Esophagus (tissue), 2 donors: ENCODE data around the gene DISC1. TPM values are rescaled to one million over a fixed set of nuclear protein-coding genes. Genes with fewer than 3 reads are reported as not detected.

Experiments used
- H3K27ac ChIP-seq, 2 donors: one replicate each; pipeline ENCODE4 v1.5.1; 2013; ENCODE audit warnings: low read depth in 2 of 2, mild to moderate bottlenecking in 2 of 2, inconsistent platforms in 1 of 2, low read length in 1 of 2, moderate library complexity in 1 of 2
- H3K27me3 ChIP-seq, 2 donors: one replicate each; pipeline ENCODE4 v1.6.1; 2013; ENCODE audit warnings: low read length in 2 of 2, control low read depth in 1 of 2, mild to moderate bottlenecking in 1 of 2; ENCODE audit not compliant: insufficient read depth in 2 of 2, control insufficient read depth in 1 of 2
- H3K36me3 ChIP-seq, 2 donors: one replicate each; pipeline ENCODE4 v1.6.1; 2013; ENCODE audit warnings: low read length in 1 of 2; ENCODE audit not compliant: control insufficient read depth in 2 of 2, insufficient read depth in 2 of 2
- H3K4me1 ChIP-seq, 2 donors: one replicate each; pipeline ENCODE4 v1.6.1; 2013; ENCODE audit warnings: low read length in 1 of 2; ENCODE audit not compliant: control insufficient read depth in 2 of 2, insufficient read depth in 2 of 2
- H3K4me3 ChIP-seq, 2 donors: one replicate each; pipeline ENCODE4 v1.5.1; 2013; ENCODE audit warnings: low read length in 2 of 2, mild to moderate bottlenecking in 2 of 2, low read depth in 1 of 2, moderate library complexity in 1 of 2
- H3K9me3 ChIP-seq, 2 donors: one replicate each; pipeline ENCODE4 v1.6.1; 2013; ENCODE audit warnings: mild to moderate bottlenecking in 2 of 2, low read depth in 1 of 2, low read length in 1 of 2, moderate library complexity in 1 of 2; ENCODE audit not compliant: control insufficient read depth in 2 of 2, insufficient read depth in 1 of 2
- WGBS, 2 donors: extraction: QIAGEN DNeasy Blood & Tissue Kit; methylation state at CpG; one replicate each; pipeline ENCODE4 v1.1.7; 2013; 5-methylcytosine and 5-hydroxymethylcytosine counted together
- polyA plus RNA-seq, 2 donors: library from polyadenylated mRNA; stranded (reverse); fragments of 200-250 nt; gene quantifications; one replicate each; pipeline ENCODE4 v1.2.3, GENCODE V29; 2013
- donor health status: healthy with polysubstance abuse.
- donor health status: Bipolar disorder and iron deficiency.

DISC1 gene
- polyA plus RNA-seq, 2 donors = 0.41 to 0.79 TPM

DNA sequence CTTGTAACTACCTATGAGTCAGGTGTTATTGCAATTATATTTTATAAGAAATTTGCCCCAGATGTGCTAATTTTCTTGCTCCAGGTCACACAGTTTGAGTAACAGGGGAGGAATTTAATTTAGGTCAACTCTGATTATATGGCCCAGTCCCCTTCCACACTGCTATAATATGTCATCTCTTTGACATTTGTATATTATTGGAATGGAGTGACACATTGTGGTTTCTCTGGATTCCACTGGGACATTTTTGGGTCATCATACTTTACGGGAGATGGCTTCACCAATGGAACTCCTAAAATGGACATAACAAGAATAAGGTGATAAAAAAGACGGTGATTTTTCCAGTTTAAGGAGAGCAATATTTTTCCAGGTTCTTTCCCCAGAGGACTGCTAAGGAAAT, 191.2 kb downstream of the DISC1 start:
- 94 to 96% methylated on average over 2 of the region's 2 CpGs for whole genome bisulfite sequencing, 2 donors

GRCh38 chr1:231818337-231818736, 191.7 kb downstream of the DISC1 start:
- H3K27ac ChIP-seq = no peak overlapping the region
- 73 to 81% methylated on average over 6 of the region's 6 CpGs for WGBS, 2 donors
- peaks cover 0 to 3% of the 10 kb centered on the region in 2 donors for H3K36me3 ChIP-seq
- no peaks in the 10 kb centered on the region for H3K9me3 ChIP-seq
- no peak overlapping the region for H3K4me3 ChIP-seq
- no peaks in the 10 kb centered on the region for H3K27me3 ChIP-seq
- H3K4me1 ChIP-seq = no peaks in the 10 kb centered on the region

More for the DNA sequence above, 191.2 kb downstream of the DISC1 start:
- H3K27ac ChIP-seq = no peak overlapping the region
- no peaks in the 10 kb centered on the region for H3K4me1 ChIP-seq
- no peaks in the 10 kb centered on the region for H3K27me3 ChIP-seq
- no peaks in the 10 kb centered on the region for H3K9me3 ChIP-seq
- H3K36me3 ChIP-seq = peaks cover 0 to 3% of the 10 kb centered on the region in 2 donors
- no peak overlapping the region for H3K4me3 ChIP-seq

- no peak overlapping the region for H3K27ac ChIP-seq
- WGBS, 2 donors = 78 to 83% methylated on average over 3 of the region's 3 CpGs
- no peaks in the 10 kb centered on the region for H3K27me3 ChIP-seq
- H3K36me3 ChIP-seq = peaks cover 0 to 3% of the 10 kb centered on the region in 2 donors
- no peaks in the 10 kb centered on the region for H3K4me1 ChIP-seq
- no peak overlapping the region for H3K4me3 ChIP-seq
- no peaks in the 10 kb centered on the region for H3K9me3 ChIP-seq
Measured at GRCh38 chr1:231821281-231821680, 194.7 kb downstream of the DISC1 start.

DNA sequence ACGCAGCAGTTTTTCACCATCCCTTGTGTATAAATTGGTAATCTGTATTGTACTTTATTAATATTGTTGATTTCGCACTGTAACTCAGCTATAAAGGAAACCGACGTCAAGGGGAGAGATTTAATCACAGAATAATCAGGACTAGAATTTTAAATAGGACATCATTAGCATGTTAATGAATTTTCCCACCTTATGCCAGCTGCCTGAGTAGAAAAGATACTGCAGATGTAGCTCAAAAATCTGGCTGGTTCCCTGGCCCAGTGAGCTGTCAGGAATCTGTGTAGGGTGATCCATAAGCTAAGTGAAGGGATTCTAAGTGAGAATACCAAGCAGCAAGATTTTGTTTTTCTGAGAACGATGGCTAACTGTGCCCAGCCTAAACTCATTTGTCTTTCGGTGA, 195.5 kb downstream of the DISC1 start:
- Histone ChIP-seq H3K27me3 (no peaks in the 10 kb centered on the region), H3K36me3 (peaks cover 0 to 3% of the 10 kb centered on the region in 2 donors), H3K4me1 (no peaks in the 10 kb centered on the region), H3K9me3 (no peaks in the 10 kb centered on the region), H3K27ac (no peak overlapping the region), H3K4me3 (no peak overlapping the region)
- 94 to 95% methylated on average over 6 of the region's 6 CpGs for WGBS, 2 donors

DNA sequence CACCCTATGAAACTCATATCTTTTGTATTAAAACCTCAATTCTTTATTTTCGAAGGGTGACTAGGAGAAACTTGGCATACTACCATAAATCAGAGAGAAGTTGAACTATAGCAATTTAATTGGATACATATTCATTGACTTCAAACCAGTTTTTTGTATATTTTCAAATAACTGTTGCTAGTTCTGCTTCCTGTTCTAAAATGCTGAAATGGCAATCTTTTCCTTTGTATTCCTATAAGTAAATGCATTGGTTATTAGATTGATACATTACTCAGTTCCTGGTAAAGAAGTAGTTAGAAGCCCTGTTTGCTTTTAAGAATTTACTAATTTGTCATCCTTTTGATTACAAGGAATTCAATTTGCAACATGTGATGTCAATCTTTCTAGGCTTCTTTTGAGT, 200.0 kb downstream of the DISC1 start:
- 95 to 96% methylated on average over 1 of the region's 1 CpG for WGBS, 2 donors
- H3K4me3 ChIP-seq = no peak overlapping the region

GRCh38 chr1:231827337-231828105, 200.9 kb downstream of the DISC1 start:
- H3K4me1 ChIP-seq = peaks cover 0 to 2% of the 10 kb centered on the region in 2 donors
- no peaks in the 10 kb centered on the region for H3K27me3 ChIP-seq
- no peak overlapping the region for H3K4me3 ChIP-seq
- H3K36me3 ChIP-seq = no peaks in the 10 kb centered on the region
- H3K27ac ChIP-seq = no peak overlapping the region
- no peaks in the 10 kb centered on the region for H3K9me3 ChIP-seq
- 46 to 84% methylated on average over 2 of the region's 2 CpGs for WGBS, 2 donors

More for the DNA sequence above, 200.0 kb downstream of the DISC1 start:
- H3K27me3 ChIP-seq = no peaks in the 10 kb centered on the region
- no peak overlapping the region for H3K27ac ChIP-seq
- peaks cover 0 to 2% of the 10 kb centered on the region in 2 donors for H3K4me1 ChIP-seq
- no peaks in the 10 kb centered on the region for H3K9me3 ChIP-seq
- no peaks in the 10 kb centered on the region for H3K36me3 ChIP-seq

GRCh38 chr1:231828182-231828920, 201.8 kb downstream of the DISC1 start:
- Histone ChIP-seq H3K4me3 (no peak overlapping the region), H3K27ac (no peak overlapping the region), H3K9me3 (no peaks in the 10 kb centered on the region), H3K27me3 (no peaks in the 10 kb centered on the region), H3K4me1 (peaks cover 0 to 2% of the 10 kb centered on the region in 2 donors), H3K36me3 (no peaks in the 10 kb centered on the region)
- 45 to 47% methylated on average over 5 of the region's 5 CpGs for WGBS, 2 donors

DNA sequence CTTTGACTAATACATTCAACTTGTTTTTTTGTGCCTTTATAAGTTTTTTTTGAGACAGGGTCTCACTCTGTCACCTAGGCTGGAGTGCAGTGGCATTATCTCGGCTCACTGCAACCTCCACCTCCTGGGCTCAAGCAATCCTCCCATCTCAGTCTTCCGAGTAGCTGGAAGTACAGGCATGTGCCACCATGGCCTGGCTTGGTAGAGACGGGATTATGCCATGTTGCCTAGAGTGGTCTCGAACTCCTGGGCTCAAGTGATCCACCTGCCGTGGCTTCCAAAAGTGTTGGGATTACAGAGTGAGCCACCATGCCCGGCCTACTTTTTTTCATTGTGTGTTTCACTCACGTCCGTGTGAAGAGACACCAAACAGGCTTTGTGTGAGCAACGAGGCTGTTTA, 202.7 kb downstream of the DISC1 start:
- WGBS, 2 donors = 84% methylated on average over 9 of the region's 9 CpGs
- Histone ChIP-seq H3K27me3 (no peaks in the 10 kb centered on the region), H3K9me3 (no peaks in the 10 kb centered on the region), H3K36me3 (no peaks in the 10 kb centered on the region), H3K4me1 (peaks cover 0 to 2% of the 10 kb centered on the region in 2 donors), H3K27ac (no peak overlapping the region), H3K4me3 (no peak overlapping the region)

DNA sequence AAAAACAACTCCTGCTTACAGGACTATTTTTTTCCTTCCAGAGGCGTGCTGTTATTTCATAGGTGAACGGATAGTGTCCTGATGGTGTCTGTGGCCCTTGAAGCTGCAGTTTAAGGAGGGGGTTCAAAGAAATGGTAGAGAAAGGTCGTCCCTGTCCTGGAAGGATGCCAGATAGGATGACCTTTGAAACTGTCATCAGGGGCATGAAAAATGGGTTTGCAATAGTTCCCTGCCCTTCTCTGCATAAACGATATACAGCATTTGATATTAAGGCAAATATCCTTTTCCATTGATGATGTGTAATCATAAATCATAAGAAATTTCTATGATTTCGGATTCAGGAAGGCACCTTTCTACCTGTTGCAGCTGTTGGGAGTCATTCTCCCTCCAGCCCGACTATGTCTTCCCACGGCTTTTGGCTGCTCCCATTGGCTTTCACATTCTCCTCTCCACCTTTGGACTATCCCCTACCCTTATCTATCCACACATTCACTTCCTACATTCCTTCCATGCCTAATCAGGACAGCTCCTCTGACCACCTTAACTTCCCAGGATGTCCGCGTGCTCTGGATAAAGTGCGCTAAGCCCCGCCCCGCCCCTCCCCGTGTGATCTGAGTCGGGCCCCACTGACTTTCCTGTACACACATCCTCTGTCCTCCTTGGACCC, 209.8 kb downstream of the DISC1 start:
- peaks cover 0 to 2% of the 10 kb centered on the region in 2 donors for H3K4me1 ChIP-seq
- no peaks in the 10 kb centered on the region for H3K27me3 ChIP-seq
- 72 to 90% methylated on average over 14 of the region's 14 CpGs for WGBS, 2 donors
- H3K27ac ChIP-seq = no peak overlapping the region
- H3K36me3 ChIP-seq = no peaks in the 10 kb centered on the region
- H3K4me3 ChIP-seq = no peak overlapping the region
- no peaks in the 10 kb centered on the region for H3K9me3 ChIP-seq
